Activated CD8-positive, alpha-beta T cell treated with anti-CD3 and anti-CD28 coated beads, Interleukin-2, amount 10 ng/mL, durations not matched to agents 7 days and 5 days (primary cell): ENCODE results near the gene BAHD1. TPM values are rescaled to one million over a fixed set of nuclear protein-coding genes. Genes with fewer than 3 reads are reported as not detected.

Experiments
- ATAC-seq: fragments of 150-1000 bp; cut with Tn5 transposase; one replicate; pipeline ENCODE4 v1.10.0; 2021; ENCODE audit warnings: moderate library complexity
- CTCF ChIA-PET: fragments of 350-600 bp; sonication (Branson Sonifier 250); formaldehyde crosslinking; loops from one replicate; lab custom pipeline; 2021; ENCODE audit warnings: antibody characterized with exemption; lab: Charles Lee
- POLR2A ChIA-PET: fragments of 350-600 bp; sonication (Branson Sonifier 250); formaldehyde crosslinking; loops from one replicate; lab custom pipeline; 2021; ENCODE audit warnings: antibody characterized with exemption; lab: Charles Lee
- DNase-seq: peaks from one replicate; pipeline ENCODE4 v3.0.0-alpha.2; 2020
- H3K27ac Mint-ChIP-seq: one replicate; pipeline ENCODE4 v1.8.0; 2021; ENCODE audit warnings: mild to moderate bottlenecking, mixed read lengths
- H3K27me3 Mint-ChIP-seq: one replicate; pipeline ENCODE4 v1.8.0; 2021; ENCODE audit warnings: low read depth, mixed read lengths
- H3K36me3 Mint-ChIP-seq: one replicate; pipeline ENCODE4 v1.8.0; 2021; ENCODE audit warnings: low read depth, mixed read lengths
- H3K4me1 Mint-ChIP-seq: one replicate; pipeline ENCODE4 v1.8.0; 2021; ENCODE audit warnings: low read depth, mixed read lengths
- H3K4me3 Mint-ChIP-seq: one replicate; pipeline ENCODE4 v1.8.0; 2021; ENCODE audit warnings: mild to moderate bottlenecking, mixed read lengths
- H3K9me3 Mint-ChIP-seq: one replicate; pipeline ENCODE4 v1.8.0; 2022; ENCODE audit warnings: mixed read lengths; ENCODE audit not compliant: insufficient read depth
- total RNA-seq, 2 experiments: library from RNA; stranded (reverse); gene quantifications; one replicate each; pipeline ENCODE4 v1.2.3, GENCODE V29; 2021

BAHD1 gene
- total RNA-seq, 2 experiments from 2014 or later = 25.7 to 26.3 TPM

DNA sequence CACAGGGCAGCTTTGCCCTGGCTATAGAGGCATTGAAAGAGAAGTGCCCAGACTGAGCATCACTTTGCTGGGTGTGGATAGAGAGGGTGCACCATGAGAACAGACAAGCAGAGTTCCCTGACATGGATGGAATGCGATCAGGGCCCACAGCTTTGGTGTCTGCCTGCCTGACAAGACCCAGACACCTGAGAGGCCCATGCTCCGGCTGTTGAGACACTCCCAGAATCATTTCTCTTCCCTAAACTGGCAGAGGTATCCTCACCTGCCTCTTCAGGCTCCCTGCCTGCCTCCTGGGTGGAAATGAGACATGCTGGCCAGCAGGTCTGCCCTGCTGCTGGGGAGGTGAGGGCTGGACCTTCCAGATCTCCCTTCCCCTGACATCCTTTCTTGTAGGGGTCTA is 19.7 kb downstream of the BAHD1 start:
- Mint-ChIP-seq H3K27ac (peak overlapping the region; percentile 63), H3K36me3 (peaks cover 17% of the 10 kb centered on the region), H3K4me1 (peaks cover 20% of the 10 kb centered on the region), H3K9me3 (no peaks in the 10 kb centered on the region), H3K4me3 (no peak overlapping the region), H3K27me3 (no peaks in the 10 kb centered on the region)
- ChIA-PET POLR2A (no interaction called here), CTCF (interaction anchor here (0.6 kb wide), 1 partner anchor 59 kb away, joined by 3 read pairs; no protein-coding TSS in a partner anchor)
- ATAC-seq (no peak), DNase-seq (no peak)

GRCh38 chr15:40461958-40462357 is 21.2 kb downstream of the BAHD1 start:
- ATAC-seq = no peak
- peaks cover 11% of the 10 kb centered on the region for H3K4me1 Mint-ChIP-seq
- H3K9me3 Mint-ChIP-seq = no peaks in the 10 kb centered on the region

DNA sequence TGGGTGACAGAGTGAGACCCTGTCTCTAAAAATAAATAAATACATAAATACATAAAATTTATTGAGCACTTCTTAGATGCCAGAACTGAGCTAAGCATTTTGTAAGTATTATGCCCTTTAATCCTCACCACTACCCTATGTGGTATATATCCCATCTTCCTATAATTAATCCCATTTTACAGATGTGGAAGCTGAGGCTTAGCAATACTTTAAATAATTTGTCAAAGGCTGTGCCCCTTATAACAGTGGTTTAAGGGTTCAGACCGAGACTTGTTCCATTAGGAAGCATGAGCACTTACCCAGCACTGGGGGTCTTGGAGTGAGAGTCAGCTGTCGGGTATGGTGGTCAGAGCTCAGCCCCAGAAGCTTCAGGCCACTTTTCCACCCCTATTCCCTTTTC is 22.5 kb downstream of the BAHD1 start:
- no peak for ATAC-seq
- H3K27me3 Mint-ChIP-seq = no peaks in the 10 kb centered on the region
- H3K36me3 Mint-ChIP-seq = peaks cover 34% of the 10 kb centered on the region
- ChIA-PET POLR2A (interaction anchor here (1.4 kb wide), 1 partner anchor 11 kb away, joined by 3 read pairs; no protein-coding TSS in a partner anchor), CTCF (interaction anchor here (0.9 kb wide), 1 partner anchor 16 kb away, joined by 3 read pairs; no protein-coding TSS in a partner anchor)
- H3K4me3 Mint-ChIP-seq = no peak overlapping the region
- H3K4me1 Mint-ChIP-seq = peaks cover 12% of the 10 kb centered on the region
- no peaks in the 10 kb centered on the region for H3K9me3 Mint-ChIP-seq
- DNase-seq = no peak
- H3K27ac Mint-ChIP-seq = no peak overlapping the region

More at GRCh38 chr15:40461958-40462357, 21.2 kb downstream of the BAHD1 start:
- ChIA-PET POLR2A (no interaction called here), CTCF (no interaction called here)
- H3K4me3 Mint-ChIP-seq = no peak overlapping the region
- H3K27ac Mint-ChIP-seq = no peak overlapping the region
- H3K36me3 Mint-ChIP-seq = peaks cover 31% of the 10 kb centered on the region
- DNase-seq = no peak
- H3K27me3 Mint-ChIP-seq = no peaks in the 10 kb centered on the region

- POLR2A ChIA-PET = interaction anchor here (1.4 kb wide), 1 partner anchor 12 kb away, joined by 3 read pairs; no protein-coding TSS in a partner anchor
- no peak for DNase-seq
- Mint-ChIP-seq H3K36me3 (peaks cover 34% of the 10 kb centered on the region), H3K4me3 (no peak overlapping the region), H3K9me3 (no peaks in the 10 kb centered on the region), H3K4me1 (peaks cover 12% of the 10 kb centered on the region), H3K27ac (no peak overlapping the region), H3K27me3 (no peaks in the 10 kb centered on the region)
- CTCF ChIA-PET = interaction anchor here (1.3 kb wide), 1 partner anchor 120 kb away, joined by 3 read pairs; no protein-coding TSS in a partner anchor
- ATAC-seq = no peak
These were observed 23.3 kb downstream of the BAHD1 start for GRCh38 chr15:40463886-40464545.

GRCh38 chr15:40464595-40465185 is 23.9 kb downstream of the BAHD1 start:
- DNase-seq (no peak), ATAC-seq (no peak)
- H3K4me3 Mint-ChIP-seq = no peak overlapping the region
- CTCF ChIA-PET = interaction anchor here (1.3 kb wide), 1 partner anchor 120 kb away, joined by 3 read pairs; no protein-coding TSS in a partner anchor
- no peak overlapping the region for H3K27ac Mint-ChIP-seq
- peaks cover 31% of the 10 kb centered on the region for H3K36me3 Mint-ChIP-seq
- POLR2A ChIA-PET = no interaction called here
- H3K9me3 Mint-ChIP-seq = no peaks in the 10 kb centered on the region
- no peaks in the 10 kb centered on the region for H3K27me3 Mint-ChIP-seq
- peaks cover 12% of the 10 kb centered on the region for H3K4me1 Mint-ChIP-seq

- Mint-ChIP-seq H3K27me3 (no peaks in the 10 kb centered on the region), H3K36me3 (peaks cover 31% of the 10 kb centered on the region), H3K4me1 (peaks cover 13% of the 10 kb centered on the region), H3K27ac (no peak overlapping the region), H3K4me3 (no peak overlapping the region), H3K9me3 (no peaks in the 10 kb centered on the region)
- DNase-seq (no peak), ATAC-seq (no peak)
- ChIA-PET POLR2A (no interaction called here), CTCF (interaction anchor here (0.8 to 1.0 kb wide), 2 partner anchors 25 to 41 kb away, joined by 3 read pairs; partner anchors contain the start of gene BAHD1)
These were observed 25.2 kb downstream of the BAHD1 start for GRCh38 chr15:40465939-40466338.

- ChIA-PET POLR2A (no interaction called here), CTCF (interaction anchor here (0.8 to 1.0 kb wide), 2 partner anchors 26 to 40 kb away, joined by 3 read pairs; partner anchors contain the start of gene BAHD1)
- Mint-ChIP-seq H3K27ac (peak overlapping the region; percentile 45), H3K36me3 (peaks cover 31% of the 10 kb centered on the region), H3K4me1 (peaks cover 15% of the 10 kb centered on the region), H3K4me3 (no peak overlapping the region), H3K9me3 (no peaks in the 10 kb centered on the region), H3K27me3 (no peaks in the 10 kb centered on the region)
- DNase-seq (no peak), ATAC-seq (no peak)
These were observed 25.9 kb downstream of the BAHD1 start for GRCh38 chr15:40466426-40467260.

DNA sequence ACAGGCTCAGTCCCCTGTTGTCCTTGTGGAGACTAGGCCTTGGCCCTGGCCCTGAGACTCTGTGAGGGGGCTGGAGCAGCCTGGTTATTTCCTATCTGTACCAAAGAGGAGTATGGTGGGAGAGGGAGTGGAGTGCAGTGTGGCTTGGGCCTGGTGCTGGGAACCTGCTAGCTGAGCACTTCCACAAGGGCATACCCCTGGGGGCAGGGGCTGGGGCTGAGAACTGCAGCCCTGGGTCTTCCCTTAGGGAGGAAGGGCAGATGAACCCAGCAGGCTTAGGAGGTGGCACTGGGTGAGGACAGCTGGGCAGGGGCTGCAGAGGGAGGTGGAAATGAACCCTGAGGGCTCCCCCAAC is 26.5 kb downstream of the BAHD1 start:
- ChIA-PET CTCF (no interaction called here), POLR2A (interaction anchor here (0.6 kb wide), 1 partner anchor 22 kb away, joined by 3 read pairs; no protein-coding TSS in a partner anchor)
- no peak for ATAC-seq
- Mint-ChIP-seq H3K27ac (peak overlapping the region; percentile 66), H3K36me3 (peaks cover 31% of the 10 kb centered on the region), H3K4me3 (no peak overlapping the region), H3K4me1 (peaks cover 21% of the 10 kb centered on the region), H3K27me3 (no peaks in the 10 kb centered on the region), H3K9me3 (no peaks in the 10 kb centered on the region)
- no peak for DNase-seq

- peaks cover 27% of the 10 kb centered on the region for H3K36me3 Mint-ChIP-seq
- no peak for DNase-seq
- H3K4me1 Mint-ChIP-seq = peaks cover 31% of the 10 kb centered on the region
- no peaks in the 10 kb centered on the region for H3K27me3 Mint-ChIP-seq
- CTCF ChIA-PET = interaction anchor here (1.3 to 2.3 kb wide), 4 partner anchors 12 to 51 kb away, joined by 4 to 9 read pairs (median 8); partner anchors contain the start of gene BAHD1
- no peak overlapping the region for H3K4me3 Mint-ChIP-seq
- POLR2A ChIA-PET = interaction anchor here (0.7 to 1.0 kb wide), 2 partner anchors 18 to 477 kb away, joined by 3 read pairs; no protein-coding TSS in a partner anchor
- no peak overlapping the region for H3K27ac Mint-ChIP-seq
- H3K9me3 Mint-ChIP-seq = no peaks in the 10 kb centered on the region
- no peak for ATAC-seq
These were observed 28.2 kb downstream of the BAHD1 start for GRCh38 chr15:40468898-40469331.

- POLR2A ChIA-PET = interaction anchor here (0.6 to 1.3 kb wide), 6 partner anchors 9 to 161 kb away, joined by 3 read pairs; no protein-coding TSS in a partner anchor
- H3K4me3 Mint-ChIP-seq = peak overlapping the region; percentile 34
- ATAC-seq = no peak
- DNase-seq = no peak
- H3K36me3 Mint-ChIP-seq = peaks cover 27% of the 10 kb centered on the region
- CTCF ChIA-PET = interaction anchor here (0.9 to 2.3 kb wide), 6 partner anchors 13 to 125 kb away, joined by 3 to 9 read pairs (median 6); partner anchors contain the start of genes BAHD1 and RPUSD2
- peak overlapping the region; percentile 18 for H3K27ac Mint-ChIP-seq
- H3K4me1 Mint-ChIP-seq = peaks cover 31% of the 10 kb centered on the region
- no peaks in the 10 kb centered on the region for H3K9me3 Mint-ChIP-seq
- no peaks in the 10 kb centered on the region for H3K27me3 Mint-ChIP-seq
These were observed 29.1 kb downstream of the BAHD1 start for GRCh38 chr15:40469776-40470390.
